Keratinocyte (primary cell): ENCODE results near the gene SLC35B4. TPM values are rescaled to one million over a fixed set of nuclear protein-coding genes. Genes with fewer than 3 reads are reported as not detected.

ENCODE experiments used
- DNase-seq: peaks from one replicate; pipeline ENCODE4 v3.0.0-alpha.2; 2011; ENCODE audit warnings: low read depth, missing footprints, low spot score
- FAIRE-seq: peaks from 2 replicates; lab custom pipeline; 2011; peaks lifted over from hg19 to GRCh38; lab: Jason Lieb, UNC
- H2AFZ ChIP-seq: 2 replicates; pipeline ENCODE4 v1.6.0; 2012; ENCODE audit warnings: low read length, control low read depth, inconsistent platforms; ENCODE audit not compliant: control insufficient read depth
- H3K27ac ChIP-seq: 2 replicates; pipeline ENCODE4 v1.5.1; 2011; ENCODE audit warnings: low read length; ENCODE audit not compliant: control insufficient read depth, insufficient read depth
- H3K27me3 ChIP-seq: 3 replicates; pipeline ENCODE4 v1.6.0; 2011; ENCODE audit warnings: low read length; ENCODE audit not compliant: control insufficient read depth, insufficient read depth; ENCODE audit errors: extremely low read depth
- H3K36me3 ChIP-seq, 2 experiments: 2 replicates in 1 of 2; 3 replicates in 1 of 2; pipeline ENCODE4 v1.5.1; 2011; ENCODE audit warnings: low read length in 2 of 2, mild to moderate bottlenecking in 1 of 2; ENCODE audit not compliant: control insufficient read depth in 2 of 2, insufficient read depth in 2 of 2; ENCODE audit errors: extremely low read depth in 1 of 2
- H3K4me1 ChIP-seq: 3 replicates; pipeline ENCODE4 v1.5.1; 2011; ENCODE audit warnings: low read length; ENCODE audit not compliant: control insufficient read depth, insufficient read depth; ENCODE audit errors: extremely low read depth
- H3K4me2 ChIP-seq: 3 replicates; pipeline ENCODE4 v1.6.0; 2011; ENCODE audit warnings: low read depth, low read length; ENCODE audit not compliant: control insufficient read depth, insufficient read depth; ENCODE audit errors: extremely low read depth
- H3K4me3 ChIP-seq, 3 experiments: fragments of 200-600 bp in 1 of 3; sonication (generic) in 1 of 3; 2 replicates in 2 of 3; 3 replicates in 1 of 3; pipeline ENCODE4 v1.5.1; 2011 to 2016; ENCODE audit warnings: low read length in 3 of 3, mild to moderate bottlenecking in 3 of 3, control low read depth in 2 of 3, inconsistent platforms in 1 of 3, low read depth in 1 of 3, mixed read lengths in 1 of 3, mixed run types in 1 of 3, moderate library complexity in 1 of 3; ENCODE audit not compliant: control insufficient read depth in 2 of 3, insufficient read depth in 2 of 3; ENCODE audit errors: extremely low read depth in 1 of 3
- H3K79me2 ChIP-seq: 2 replicates; pipeline ENCODE4 v1.6.0; 2012; ENCODE audit warnings: low read length; ENCODE audit not compliant: control insufficient read depth, insufficient read depth
- H3K9ac ChIP-seq: 3 replicates; pipeline ENCODE4 v1.6.0; 2011; ENCODE audit warnings: low read length; ENCODE audit not compliant: control insufficient read depth, insufficient read depth; ENCODE audit errors: extremely low read depth
- H3K9me1 ChIP-seq: 3 replicates; pipeline ENCODE4 v1.6.0; 2011; ENCODE audit warnings: low read length; ENCODE audit not compliant: control insufficient read depth, insufficient read depth; ENCODE audit errors: extremely low read depth
- H3K9me3 ChIP-seq: 2 replicates; pipeline ENCODE4 v1.5.1; 2012; ENCODE audit warnings: low read depth, low read length; ENCODE audit not compliant: control insufficient read depth
- H4K20me1 ChIP-seq: 3 replicates; pipeline ENCODE4 v1.6.0; 2011; ENCODE audit warnings: low read length; ENCODE audit not compliant: control insufficient read depth, insufficient read depth; ENCODE audit errors: extremely low read depth
- EZH2 ChIP-seq: IDR thresholded peaks from one replicate; pipeline ENCODE4 v1.6.1; 2012; ENCODE audit warnings: inconsistent platforms, mild to moderate bottlenecking, low read length, moderate library complexity
- dilution Hi-C: fragments of 300-500 bp; cut with MboI; formaldehyde crosslinking; loops from one replicate; pipeline ENCODE4 v1.7.0; 2020; ENCODE audit warnings: low sequenced_read_pairs; ENCODE audit not compliant: extremely low pct_ligation_motif_present
- polyA plus RNA-seq, 5 experiments: library from polyadenylated mRNA; depleted of rRNA in 3 of 5; stranded (reverse) in 3 of 5; stranded (forward) in 1 of 5; unstranded in 1 of 5; fragments of >200 nt; gene quantifications; 1 replicate in 1 of 5; 2 replicates in 3 of 5; 3 replicates in 1 of 5; pipeline versions ENCODE4 v1.2.1 to v1.2.3, GENCODE V29; 2011 to 2012; ENCODE audit warnings: missing spikeins in 2 of 5, low read depth in 1 of 5, low replicate concordance in 1 of 5
- TF ChIP-seq, protein P1 (sequence below), 3 experiments: IDR thresholded peaks in 1 of 3; conservative IDR thresholded peaks in 1 of 3; optimal IDR thresholded peaks in 1 of 3; 2 replicates in 2 of 3; 3 replicates in 1 of 3; pipeline versions ENCODE3 to v1.5.1; 2011; ENCODE audit warnings: low read length in 3 of 3, mild to moderate bottlenecking in 3 of 3, moderate library complexity in 2 of 3, control low read depth in 1 of 3, inconsistent platforms in 1 of 3; ENCODE audit not compliant: insufficient read depth in 2 of 3; ENCODE audit errors: extremely low read depth in 1 of 3

Gene SLC35B4
- polyA plus RNA-seq, 1 donor (not counting 4 experiments of a cell fraction or from before 2014, with no cell fraction given): 18.6 TPM

- dilution Hi-C loops: no loop called here
- no peak overlapping the region for H3K4me2 ChIP-seq
- no peak for FAIRE-seq
Observed at GRCh38 chr7:134276951-134277350, 39.8 kb downstream of the SLC35B4 start.

GRCh38 chr7:134262322-134262721 is 54.4 kb downstream of the SLC35B4 start:
- no peaks in the 10 kb centered on the region for H3K9me3 ChIP-seq
- H4K20me1 ChIP-seq: no peaks in the 10 kb centered on the region
- H3K4me2 ChIP-seq: no peak overlapping the region
- H3K4me1 ChIP-seq: no peaks in the 10 kb centered on the region
- DNase-seq (no peak), FAIRE-seq (no peak)
- H3K9ac ChIP-seq: no peak overlapping the region
- dilution Hi-C loops: no loop called here
- no peak overlapping the region for H3K4me3 ChIP-seq
- no peak overlapping the region for H2AFZ ChIP-seq
- no peaks in the 10 kb centered on the region for H3K79me2 ChIP-seq
- H3K27me3 ChIP-seq: peaks cover 6% of the 10 kb centered on the region
- no peak for TF ChIP-seq EZH2
- TF ChIP-seq, protein P1, sequence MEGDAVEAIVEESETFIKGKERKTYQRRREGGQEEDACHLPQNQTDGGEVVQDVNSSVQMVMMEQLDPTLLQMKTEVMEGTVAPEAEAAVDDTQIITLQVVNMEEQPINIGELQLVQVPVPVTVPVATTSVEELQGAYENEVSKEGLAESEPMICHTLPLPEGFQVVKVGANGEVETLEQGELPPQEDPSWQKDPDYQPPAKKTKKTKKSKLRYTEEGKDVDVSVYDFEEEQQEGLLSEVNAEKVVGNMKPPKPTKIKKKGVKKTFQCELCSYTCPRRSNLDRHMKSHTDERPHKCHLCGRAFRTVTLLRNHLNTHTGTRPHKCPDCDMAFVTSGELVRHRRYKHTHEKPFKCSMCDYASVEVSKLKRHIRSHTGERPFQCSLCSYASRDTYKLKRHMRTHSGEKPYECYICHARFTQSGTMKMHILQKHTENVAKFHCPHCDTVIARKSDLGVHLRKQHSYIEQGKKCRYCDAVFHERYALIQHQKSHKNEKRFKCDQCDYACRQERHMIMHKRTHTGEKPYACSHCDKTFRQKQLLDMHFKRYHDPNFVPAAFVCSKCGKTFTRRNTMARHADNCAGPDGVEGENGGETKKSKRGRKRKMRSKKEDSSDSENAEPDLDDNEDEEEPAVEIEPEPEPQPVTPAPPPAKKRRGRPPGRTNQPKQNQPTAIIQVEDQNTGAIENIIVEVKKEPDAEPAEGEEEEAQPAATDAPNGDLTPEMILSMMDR (optimal IDR thresholded peaks at IDR 0.05 in 1 of 3, IDR thresholded peaks at IDR 0.05 in 1 of 3, conservative IDR thresholded peaks at IDR 0.05 in 1 of 3; ENCODE audit: extremely low read depth in 1 of 3, insufficient read depth in 2 of 3, low read length in 3 of 3): no peak
- H3K27ac ChIP-seq: no peak overlapping the region
- H3K36me3 ChIP-seq: no peaks in the 10 kb centered on the region
- no peaks in the 10 kb centered on the region for H3K9me1 ChIP-seq

More at GRCh38 chr7:134276951-134277350, 39.8 kb downstream of the SLC35B4 start:
- no peak overlapping the region for H3K4me3 ChIP-seq
- H2AFZ ChIP-seq: no peak overlapping the region
- no peak overlapping the region for H3K27ac ChIP-seq
- H3K9me3 ChIP-seq: no peaks in the 10 kb centered on the region
- TF ChIP-seq EZH2: no peak
- TF ChIP-seq, protein P1 (optimal IDR thresholded peaks at IDR 0.05 in 1 of 3, IDR thresholded peaks at IDR 0.05 in 1 of 3, conservative IDR thresholded peaks at IDR 0.05 in 1 of 3; ENCODE audit: extremely low read depth in 1 of 3, insufficient read depth in 2 of 3, low read length in 3 of 3): no peak
- H3K27me3 ChIP-seq: peaks cover 6% of the 10 kb centered on the region
- no peaks in the 10 kb centered on the region for H4K20me1 ChIP-seq
- DNase-seq: no peak
- H3K9me1 ChIP-seq: no peaks in the 10 kb centered on the region
- H3K79me2 ChIP-seq: no peaks in the 10 kb centered on the region
- H3K9ac ChIP-seq: no peak overlapping the region
- no peaks in the 10 kb centered on the region for H3K4me1 ChIP-seq
- no peaks in the 10 kb centered on the region for H3K36me3 ChIP-seq
